Spleen (tissue), 11 donors: ENCODE measurements around the gene TENT5C. TPM values are rescaled to one million over a fixed set of nuclear protein-coding genes. Genes with fewer than 3 reads are reported as not detected.

ENCODE experiments used
- DNase-seq: peaks from one replicate; pipeline ENCODE4 v3.0.0-alpha.2; 2020
- H3K27ac ChIP-seq, 8 donors: fragments of 200-600 bp; sonication (generic) in 7 of 8; 1 replicate in 4 of 8; 2 replicates in 4 of 8; pipeline versions ENCODE4 v1.5.0 to v1.8.0; 2016 to 2021; ENCODE audit warnings: inconsistent platforms in 4 of 8, mild to moderate bottlenecking in 4 of 8, moderate library complexity in 1 of 8
- H3K27me3 ChIP-seq, 7 donors: fragments of 200-600 bp; sonication (generic) in 6 of 7; replicated peaks in 1 of 7; 1 replicate in 4 of 7; 2 replicates in 3 of 7; pipeline versions ENCODE4 v1.5.0 to v1.8.0; 2016 to 2021; ENCODE audit warnings: inconsistent platforms in 3 of 7, mild to moderate bottlenecking in 1 of 7
- H3K36me3 ChIP-seq, 6 donors: fragments of 200-600 bp; sonication (generic) in 5 of 6; 1 replicate in 4 of 6; 2 replicates in 2 of 6; pipeline versions ENCODE4 v1.5.0 to v1.8.0; 2016 to 2021; ENCODE audit warnings: inconsistent platforms in 2 of 6
- H3K4me1 ChIP-seq, 6 donors: fragments of 200-600 bp; sonication (generic) in 5 of 6; 1 replicate in 3 of 6; 2 replicates in 3 of 6; pipeline versions ENCODE4 v1.5.0 to v1.8.0; 2016 to 2021; ENCODE audit warnings: inconsistent platforms in 3 of 6
- H3K4me3 ChIP-seq, 8 donors: fragments of 200-600 bp; sonication (generic) in 7 of 8; 1 replicate in 4 of 8; 2 replicates in 4 of 8; pipeline versions ENCODE4 v1.5.0 to v1.8.0; 2016 to 2021; ENCODE audit warnings: inconsistent platforms in 4 of 8, mild to moderate bottlenecking in 4 of 8, moderate library complexity in 2 of 8
- H3K9me3 ChIP-seq, 8 donors: fragments of 200-600 bp; sonication (generic) in 7 of 8; 1 replicate in 4 of 8; 2 replicates in 4 of 8; pipeline versions ENCODE4 v1.5.0 to v1.8.0; 2016 to 2021; ENCODE audit warnings: inconsistent platforms in 4 of 8
- POLR2A ChIP-seq, 3 donors: fragments of 450-650 bp; IDR thresholded peaks; one replicate each; pipeline ENCODE4 v1.5.1; 2017; ENCODE audit warnings: antibody characterized with exemption in 3 of 3, mild to moderate bottlenecking in 1 of 3
- POLR2AphosphoS5 ChIP-seq, 3 donors: sonication (generic); formaldehyde crosslinking; IDR thresholded peaks; one replicate each; pipeline ENCODE4 v1.5.1; 2017; ENCODE audit warnings: antibody characterized with exemption in 3 of 3
- WGBS, 5 donors: extraction: QIAGEN DNeasy Blood & Tissue Kit in 3 of 5; methylation state at CpG; one replicate each; pipeline versions ENCODE4 v1.1.5 to v1.1.7; 2013 to 2018; 5-methylcytosine and 5-hydroxymethylcytosine counted together
- intact Hi-C: fragments of 100-400 bp; cut with DNase I; formaldehyde crosslinking; loops from one replicate; pipeline ENCODE4 v1.15.0; 2023; ENCODE audit warnings: low total_unique reads
- polyA plus RNA-seq, 3 donors: library from polyadenylated mRNA; stranded (reverse); fragments of 200-250 nt; gene quantifications; one replicate each; pipeline ENCODE4 v1.2.1, GENCODE V29; 2013
- total RNA-seq, 7 donors: library from RNA; depleted of rRNA in 3 of 7; stranded (reverse); fragments of >200 nt in 3 of 7; fragmentation: NEBNext Ultra II Directional in 4 of 7; extraction: Animal tissue kit (Norgen Biotek cat#: 25700) in 4 of 7; gene quantifications; one replicate each; pipeline versions ENCODE4 v1.1.0 to v1.2.1, GENCODE V29; 2016 to 2021
- TF ChIP-seq, protein P1 (sequence below), 11 experiments: fragments of 200-600 bp in 7 of 11; fragments of 450-650 bp in 4 of 11; sonication (generic) in 4 of 11; IDR thresholded peaks in 8 of 11; conservative IDR thresholded peaks in 3 of 11; 1 replicate in 7 of 11; 2 replicates in 4 of 11; pipeline versions ENCODE4 v1.4.0 to v1.8.0; 2016 to 2021; ENCODE audit warnings: antibody characterized with exemption in 11 of 11, inconsistent platforms in 4 of 11, mild to moderate bottlenecking in 1 of 11
- donor health status: healthy with polysubstance abuse.
- donor health status: DM: no; HTN: no; CAD: no; lungs with moderate emphysema.
- donor health status: DM: no; HTN: no; CAD: no.
- donor health status: Bipolar disorder and iron deficiency.
- donor health status: healthy.
- donor health status: DM: no; HTN: no; CAD: no.
- donor health status: DM: yes; HTN: yes; CAD: no.

TENT5C gene
- total and polyA plus RNA-seq, 10 donors, result 5.6 to 181 (median 37.0) TPM

GRCh38 chr1:117567976-117568375 lies 37.9 kb upstream of the TENT5C start:
- peaks cover 0 to 9% (median 8%) of the 10 kb centered on the region in 6 donors for H3K4me1 ChIP-seq
- no peak overlapping the region for H3K27ac ChIP-seq
- DNase-seq, result no peak
- intact Hi-C loops, result no loop called here
- no peaks in the 10 kb centered on the region for H3K9me3 ChIP-seq
- WGBS, 5 donors, result 63 to 83% (median 76%) methylated on average over 3 of the region's 3 CpGs
- no peak overlapping the region for H3K4me3 ChIP-seq
- TF ChIP-seq, protein P1, sequence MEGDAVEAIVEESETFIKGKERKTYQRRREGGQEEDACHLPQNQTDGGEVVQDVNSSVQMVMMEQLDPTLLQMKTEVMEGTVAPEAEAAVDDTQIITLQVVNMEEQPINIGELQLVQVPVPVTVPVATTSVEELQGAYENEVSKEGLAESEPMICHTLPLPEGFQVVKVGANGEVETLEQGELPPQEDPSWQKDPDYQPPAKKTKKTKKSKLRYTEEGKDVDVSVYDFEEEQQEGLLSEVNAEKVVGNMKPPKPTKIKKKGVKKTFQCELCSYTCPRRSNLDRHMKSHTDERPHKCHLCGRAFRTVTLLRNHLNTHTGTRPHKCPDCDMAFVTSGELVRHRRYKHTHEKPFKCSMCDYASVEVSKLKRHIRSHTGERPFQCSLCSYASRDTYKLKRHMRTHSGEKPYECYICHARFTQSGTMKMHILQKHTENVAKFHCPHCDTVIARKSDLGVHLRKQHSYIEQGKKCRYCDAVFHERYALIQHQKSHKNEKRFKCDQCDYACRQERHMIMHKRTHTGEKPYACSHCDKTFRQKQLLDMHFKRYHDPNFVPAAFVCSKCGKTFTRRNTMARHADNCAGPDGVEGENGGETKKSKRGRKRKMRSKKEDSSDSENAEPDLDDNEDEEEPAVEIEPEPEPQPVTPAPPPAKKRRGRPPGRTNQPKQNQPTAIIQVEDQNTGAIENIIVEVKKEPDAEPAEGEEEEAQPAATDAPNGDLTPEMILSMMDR (IDR thresholded peaks at IDR 0.05 in 8 of 11, conservative IDR thresholded peaks at IDR 0.05 in 3 of 11), result no peak
- TF ChIP-seq POLR2A (IDR thresholded peaks at IDR 0.05) (no peak), POLR2AphosphoS5 (IDR thresholded peaks at IDR 0.05) (no peak)
- H3K36me3 ChIP-seq, result no peaks in the 10 kb centered on the region
- no peaks in the 10 kb centered on the region for H3K27me3 ChIP-seq

- H3K36me3 ChIP-seq, result no peaks in the 10 kb centered on the region
- TF ChIP-seq, protein P1 (IDR thresholded peaks at IDR 0.05 in 8 of 11, conservative IDR thresholded peaks at IDR 0.05 in 3 of 11), result no peak
- no peak for TF ChIP-seq POLR2A (IDR thresholded peaks at IDR 0.05)
- no peak for TF ChIP-seq POLR2AphosphoS5 (IDR thresholded peaks at IDR 0.05)
- H3K27me3 ChIP-seq, result no peaks in the 10 kb centered on the region
- no peaks in the 10 kb centered on the region for H3K9me3 ChIP-seq
- intact Hi-C loops, result no loop called here
- H3K4me1 ChIP-seq, result peaks cover 0 to 17% (median 16%) of the 10 kb centered on the region in 6 donors
- no peak for DNase-seq
- H3K27ac ChIP-seq, result no peak overlapping the region
- 85 to 93% (median 90%) methylated on average over 6 of the region's 6 CpGs for WGBS, 5 donors
- H3K4me3 ChIP-seq, result no peak overlapping the region
Measured at GRCh38 chr1:117568999-117569398, 36.8 kb upstream of the TENT5C start.

- no peak overlapping the region for H3K4me3 ChIP-seq
- H3K9me3 ChIP-seq, result no peaks in the 10 kb centered on the region
- no peaks in the 10 kb centered on the region for H3K27me3 ChIP-seq
- no peaks in the 10 kb centered on the region for H3K36me3 ChIP-seq
- TF ChIP-seq, protein P1 (IDR thresholded peaks at IDR 0.05 in 8 of 11, conservative IDR thresholded peaks at IDR 0.05 in 3 of 11), result no peak
- TF ChIP-seq POLR2AphosphoS5 (IDR thresholded peaks at IDR 0.05), result no peak
- TF ChIP-seq POLR2A (IDR thresholded peaks at IDR 0.05), result no peak
- WGBS, 5 donors, result 47 to 61% (median 53%) methylated on average over 3 of the region's 3 CpGs
- H3K4me1 ChIP-seq, result peaks cover 0 to 17% (median 16%) of the 10 kb centered on the region in 6 donors
- intact Hi-C loops, result no loop called here
- H3K27ac ChIP-seq, result no peak overlapping the region
- no peak for DNase-seq
Measured at GRCh38 chr1:117569856-117570255, 36.0 kb upstream of the TENT5C start.

- no peak for TF ChIP-seq POLR2A (IDR thresholded peaks at IDR 0.05)
- no peak for TF ChIP-seq POLR2AphosphoS5 (IDR thresholded peaks at IDR 0.05)
- TF ChIP-seq, protein P1 (IDR thresholded peaks at IDR 0.05 in 8 of 11, conservative IDR thresholded peaks at IDR 0.05 in 3 of 11), result no peak
- DNase-seq, result no peak
Measured at GRCh38 chr1:117570988-117571409, 34.8 kb upstream of the TENT5C start.

More at GRCh38 chr1:117570988-117571409, 34.8 kb upstream of the TENT5C start:
- H3K4me3 ChIP-seq, result no peak overlapping the region
- 81 to 91% (median 87%) methylated on average over 8 of the region's 8 CpGs for WGBS, 5 donors
- H3K27ac ChIP-seq, result no peak overlapping the region
- H3K27me3 ChIP-seq, result no peaks in the 10 kb centered on the region
- intact Hi-C loops, result no loop called here
- no peaks in the 10 kb centered on the region for H3K9me3 ChIP-seq
- H3K36me3 ChIP-seq, result no peaks in the 10 kb centered on the region
- peaks cover 0 to 17% (median 16%) of the 10 kb centered on the region in 6 donors for H3K4me1 ChIP-seq
